Bladder microvascular endothelial cell (primary cell): ENCODE data around the gene ACSS2. TPM values are rescaled to one million over a fixed set of nuclear protein-coding genes. Genes with fewer than 3 reads are reported as not detected.

ENCODE experiments used
- total RNA-seq: library from RNA; depleted of rRNA; stranded (reverse); fragments of >200 nt; gene quantifications from 2 replicates; pipeline ENCODE4 v1.2.3, GENCODE V29; 2014

ACSS2 gene
- 42.1 and 48.6 TPM in 2 replicates for total RNA-seq

GRCh38 chr20:34876406-34877282 is at the start of gene ACSS2:
Gene ACSS2 (plus strand): TSS chr20:34876612. CDS start chr20:34876646, 34 bp downstream.

GRCh38 chr20:34872622-34873224 is 3.7 kb upstream of the ACSS2 start, which contains the start of gene GGT7:
Gene GGT7 (minus strand): TSS chr20:34872856. CDS start chr20:34872815, 41 bp downstream.

GRCh38 chr20:34955231-34956040 is 79.0 kb downstream of the ACSS2 start, which contains the start of the genes GSS and MYH7B:
Gene GSS (minus strand): TSS chr20:34955806. CDS start chr20:34951852, 3,954 bp downstream.
Gene MYH7B (plus strand): TSS chr20:34955868. CDS start chr20:34978006, 22,138 bp downstream.

Other genes with a start within 250 kb of the ACSS2 start
- gene PIGU, start 199.5 kb upstream of the ACSS2 start, total RNA-seq: 4.4 and 10.1 TPM in 2 replicates
- 5.3 and 11.2 TPM in 2 replicates for gene TP53INP2, start 172.3 kb upstream of the ACSS2 start, total RNA-seq
- 3.2 and 7.4 TPM in 2 replicates for gene NCOA6, start 51.0 kb upstream of the ACSS2 start, total RNA-seq
- gene GGT7, start 3.8 kb upstream of the ACSS2 start, total RNA-seq: 0.97 and 8.7 TPM in 2 replicates
- 54.1 and 79.1 TPM in 2 replicates for gene GSS, start 79.2 kb downstream of the ACSS2 start, total RNA-seq
- 0.06 and 0.16 TPM in 2 replicates for gene MYH7B, start 79.3 kb downstream of the ACSS2 start, total RNA-seq
- gene TRPC4AP, start 216.2 kb downstream of the ACSS2 start, total RNA-seq: 48.7 and 101 TPM in 2 replicates